Measurements from ENCODE around the gene SRD5A1. TPM values are rescaled to one million over a fixed set of nuclear protein-coding genes. Genes with fewer than 3 reads are reported as not detected.

Gene SRD5A1
- total RNA-seq, 1 donor from 2014 or later = 14.8 TPM

DNA sequence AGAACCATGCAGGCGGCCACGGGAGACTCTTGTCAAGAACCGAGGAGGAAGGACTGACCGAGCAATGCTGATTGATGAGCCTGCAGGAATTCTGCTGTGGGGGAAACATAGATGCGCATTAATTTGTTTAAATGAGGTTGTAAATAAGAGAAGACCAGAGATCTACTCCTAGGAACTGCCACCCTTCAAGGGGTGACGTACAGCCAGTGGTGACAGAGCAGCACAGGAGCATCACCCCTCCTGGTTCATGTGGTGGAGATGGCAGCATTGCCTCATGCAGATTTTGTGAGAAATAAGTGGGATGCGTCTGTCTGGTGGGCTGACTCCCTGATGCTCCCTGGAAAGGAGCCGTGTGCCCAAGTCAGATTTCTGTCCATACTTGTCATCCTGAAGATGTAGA lies 22.2 kb downstream of the SRD5A1 start:
- H3K4me3 Mint-ChIP-seq = no peak overlapping the region
- H3K27me3 Mint-ChIP-seq = no peaks in the 10 kb centered on the region
- ATAC-seq (ENCODE audit: low read depth) (no peak), DNase-seq (no peak)
- peaks cover 46% of the 10 kb centered on the region for H3K36me3 Mint-ChIP-seq (ENCODE audit: low read depth)
- intact Hi-C loops (cut with micrococcal nuclease) = no loop called here
- ChIA-PET CTCF (no interaction called here), POLR2A (no interaction called here)
- no peak overlapping the region for H3K27ac Mint-ChIP-seq
- H3K4me1 Mint-ChIP-seq = peaks cover 27% of the 10 kb centered on the region
- TF ChIP-seq, protein P1, sequence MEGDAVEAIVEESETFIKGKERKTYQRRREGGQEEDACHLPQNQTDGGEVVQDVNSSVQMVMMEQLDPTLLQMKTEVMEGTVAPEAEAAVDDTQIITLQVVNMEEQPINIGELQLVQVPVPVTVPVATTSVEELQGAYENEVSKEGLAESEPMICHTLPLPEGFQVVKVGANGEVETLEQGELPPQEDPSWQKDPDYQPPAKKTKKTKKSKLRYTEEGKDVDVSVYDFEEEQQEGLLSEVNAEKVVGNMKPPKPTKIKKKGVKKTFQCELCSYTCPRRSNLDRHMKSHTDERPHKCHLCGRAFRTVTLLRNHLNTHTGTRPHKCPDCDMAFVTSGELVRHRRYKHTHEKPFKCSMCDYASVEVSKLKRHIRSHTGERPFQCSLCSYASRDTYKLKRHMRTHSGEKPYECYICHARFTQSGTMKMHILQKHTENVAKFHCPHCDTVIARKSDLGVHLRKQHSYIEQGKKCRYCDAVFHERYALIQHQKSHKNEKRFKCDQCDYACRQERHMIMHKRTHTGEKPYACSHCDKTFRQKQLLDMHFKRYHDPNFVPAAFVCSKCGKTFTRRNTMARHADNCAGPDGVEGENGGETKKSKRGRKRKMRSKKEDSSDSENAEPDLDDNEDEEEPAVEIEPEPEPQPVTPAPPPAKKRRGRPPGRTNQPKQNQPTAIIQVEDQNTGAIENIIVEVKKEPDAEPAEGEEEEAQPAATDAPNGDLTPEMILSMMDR (IDR thresholded peaks at IDR 0.05) = no peak
- peaks cover 15% of the 10 kb centered on the region for H3K9me3 Mint-ChIP-seq

DNA sequence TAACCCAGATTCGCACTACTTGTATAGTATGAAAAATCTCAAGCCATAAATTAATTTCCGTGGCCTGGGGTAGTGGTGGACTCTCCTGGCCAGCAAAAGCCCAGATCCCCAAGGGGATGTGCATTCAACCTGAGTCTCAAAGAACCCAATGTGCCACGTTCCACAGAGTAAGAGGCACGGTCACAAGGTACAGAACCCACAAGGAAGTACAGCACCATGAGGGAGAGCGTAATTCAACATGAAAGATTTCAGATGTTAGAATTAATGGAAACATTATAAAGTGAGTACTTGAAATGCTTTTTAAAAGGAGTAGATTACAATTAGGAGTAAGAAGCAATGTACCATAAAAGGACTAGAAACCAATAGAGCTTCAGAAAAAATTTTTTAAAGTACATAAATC lies 23.4 kb downstream of the SRD5A1 start:
- intact Hi-C loops (cut with micrococcal nuclease) = no loop called here
- Mint-ChIP-seq H3K36me3 (ENCODE audit: low read depth) (peaks cover 46% of the 10 kb centered on the region), H3K27me3 (no peaks in the 10 kb centered on the region), H3K4me3 (no peak overlapping the region), H3K4me1 (peaks cover 36% of the 10 kb centered on the region), H3K9me3 (peaks cover 15% of the 10 kb centered on the region), H3K27ac (no peak overlapping the region)
- no peak for DNase-seq
- POLR2A ChIA-PET = no interaction called here
- TF ChIP-seq, protein P1 (IDR thresholded peaks at IDR 0.05) = no peak
- CTCF ChIA-PET = no interaction called here
- no peak for ATAC-seq (ENCODE audit: low read depth)

DNA sequence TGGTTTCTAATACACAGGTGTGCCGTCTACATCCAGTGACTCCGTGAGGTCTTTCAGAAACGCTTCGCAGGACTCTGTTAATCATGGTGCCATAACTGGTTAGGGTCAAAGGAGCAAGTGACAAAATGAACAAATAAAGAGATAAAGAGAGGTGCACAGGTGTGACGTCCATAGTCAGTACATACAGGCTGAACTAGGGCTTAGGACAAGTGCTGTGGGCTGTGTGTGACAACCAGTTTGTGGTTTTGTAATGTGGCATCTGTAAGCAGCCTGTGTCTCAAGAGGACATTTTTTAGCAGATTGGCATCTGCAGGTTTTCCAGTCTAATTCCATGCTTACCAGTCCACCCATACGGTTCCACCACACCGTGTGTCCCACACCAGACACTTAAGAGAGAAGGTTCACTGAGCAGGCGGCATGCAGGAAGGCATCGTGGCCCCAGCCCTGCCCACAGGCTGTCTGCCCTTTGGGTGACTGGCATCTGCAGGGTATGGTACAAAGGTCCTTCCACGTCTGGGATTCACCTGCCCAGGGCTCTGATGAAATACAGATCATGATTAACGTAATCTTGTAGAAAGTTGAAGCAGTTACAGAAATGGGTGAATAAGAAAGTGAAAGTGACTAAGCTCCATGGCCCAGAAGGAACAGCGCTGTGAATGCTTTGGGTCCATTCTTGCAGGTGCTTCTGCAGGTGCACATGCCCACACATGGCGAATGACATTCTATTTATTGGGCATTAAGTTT lies 26.9 kb downstream of the SRD5A1 start:
- H3K27ac Mint-ChIP-seq = peak overlapping the region; percentile 96
- H3K36me3 Mint-ChIP-seq (ENCODE audit: low read depth) = peaks cover 35% of the 10 kb centered on the region
- H3K4me1 Mint-ChIP-seq = peaks cover 31% of the 10 kb centered on the region
- intact Hi-C loops (cut with micrococcal nuclease) = loop anchor here (1.0 to 5.0 kb wide), 7 partner anchors 8 to 1238 kb away; partner anchors contain the start of genes ICE1, NSUN2 and SRD5A1
- peak; percentile 35 for DNase-seq
- peak overlapping the region; percentile 80 for H3K4me3 Mint-ChIP-seq
- no peaks in the 10 kb centered on the region for H3K27me3 Mint-ChIP-seq
- CTCF ChIA-PET = interaction anchor here (1.1 kb wide), 1 partner anchor 51 kb away, joined by 3 read pairs; no protein-coding TSS in a partner anchor
- TF ChIP-seq, protein P1 (IDR thresholded peaks at IDR 0.05) = no peak
- ATAC-seq (ENCODE audit: low read depth) = peak; percentile 78
- peaks cover 15% of the 10 kb centered on the region for H3K9me3 Mint-ChIP-seq
- POLR2A ChIA-PET = interaction anchor here (0.7 to 1.7 kb wide), 6 partner anchors 8 to 75 kb away, joined by 3 to 13 read pairs (median 4); partner anchors contain the start of genes NSUN2, SRD5A1 and TENT4A

DNA sequence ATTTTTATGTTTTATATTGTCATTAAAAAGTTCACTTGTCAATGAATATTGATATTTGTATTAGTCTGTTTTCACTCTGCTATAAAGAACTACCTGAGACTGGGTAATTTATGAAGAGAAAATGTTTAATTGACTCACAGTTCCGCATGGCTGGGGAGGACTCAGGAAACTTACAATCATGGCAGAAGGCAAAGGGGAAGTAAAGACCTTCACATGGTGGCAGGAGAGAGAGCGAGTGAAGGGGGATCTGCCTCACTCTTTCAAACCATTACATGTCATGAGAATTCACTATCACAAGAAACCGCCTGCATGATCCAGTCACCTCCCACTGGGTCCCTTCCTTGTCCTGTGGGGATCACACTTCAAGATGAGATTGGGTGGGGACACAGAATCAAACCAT lies 27.4 kb downstream of the SRD5A1 start:
- intact Hi-C loops (cut with micrococcal nuclease) = loop anchor here (1.0 to 5.0 kb wide), 7 partner anchors 8 to 1238 kb away; partner anchors contain the start of genes ICE1, NSUN2 and SRD5A1
- ATAC-seq (ENCODE audit: low read depth) = peak; percentile 81
- peaks cover 12% of the 10 kb centered on the region for H3K9me3 Mint-ChIP-seq
- peaks cover 32% of the 10 kb centered on the region for H3K36me3 Mint-ChIP-seq (ENCODE audit: low read depth)
- ChIA-PET CTCF (interaction anchor here (1.1 to 1.3 kb wide), 2 partner anchors 27 to 50 kb away, joined by 3 read pairs; partner anchors contain the start of gene SRD5A1), POLR2A (interaction anchor here (0.7 to 1.7 kb wide), 7 partner anchors 9 to 1177 kb away, joined by 3 to 13 read pairs (median 4); partner anchors contain the start of genes NSUN2, SRD5A1 and TENT4A)
- H3K27ac Mint-ChIP-seq = peak overlapping the region; percentile 96
- H3K27me3 Mint-ChIP-seq = no peaks in the 10 kb centered on the region
- peaks cover 31% of the 10 kb centered on the region for H3K4me1 Mint-ChIP-seq
- TF ChIP-seq, protein P1 (IDR thresholded peaks at IDR 0.05) = no peak
- DNase-seq = no peak
- H3K4me3 Mint-ChIP-seq = peak overlapping the region; percentile 80

DNA sequence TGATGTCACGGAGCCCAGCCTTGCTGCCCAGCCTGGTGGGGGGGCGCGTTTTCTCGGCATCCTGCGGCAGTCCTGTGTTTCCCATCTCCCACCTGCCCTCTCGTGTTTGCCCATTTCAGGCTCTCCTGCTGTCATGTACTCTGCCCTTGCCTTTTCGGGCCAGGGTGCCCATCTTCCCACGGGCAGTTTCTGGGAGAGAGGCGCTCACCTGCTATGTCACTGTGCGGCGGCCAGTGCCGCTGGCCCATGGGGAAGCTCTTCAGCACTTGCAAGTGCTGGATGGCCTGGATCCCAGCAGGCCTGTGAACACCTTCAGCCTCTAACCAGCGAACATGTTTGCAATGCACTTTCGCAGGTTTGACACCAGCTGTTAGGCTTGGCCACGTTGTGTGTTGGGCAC lies 33.5 kb downstream of the SRD5A1 start:
- H3K27me3 Mint-ChIP-seq = no peaks in the 10 kb centered on the region
- intact Hi-C loops (cut with micrococcal nuclease) = no loop called here
- DNase-seq (no peak), ATAC-seq (ENCODE audit: low read depth) (no peak)
- TF ChIP-seq, protein P1 (IDR thresholded peaks at IDR 0.05) = no peak
- ChIA-PET CTCF (no interaction called here), POLR2A (no interaction called here)
- peaks cover 6% of the 10 kb centered on the region for H3K4me1 Mint-ChIP-seq
- no peak overlapping the region for H3K4me3 Mint-ChIP-seq
- H3K9me3 Mint-ChIP-seq = no peaks in the 10 kb centered on the region
- H3K27ac Mint-ChIP-seq = no peak overlapping the region
- H3K36me3 Mint-ChIP-seq (ENCODE audit: low read depth) = peaks cover 29% of the 10 kb centered on the region
